Osteocyte (in vitro differentiated cells): ENCODE data around the gene ABCB4. TPM values are rescaled to one million over a fixed set of nuclear protein-coding genes. Genes with fewer than 3 reads are reported as not detected.
"Not testable (repeated sequence)": the region's sequence is repeated elsewhere in the genome, so short reads cannot be mapped to it uniquely, and the experiment has no call there.

Experiments used
- DNase-seq: peaks from one replicate; pipeline ENCODE4 v3.0.0; 2021; ENCODE audit warnings: mixed read lengths; ENCODE audit not compliant: unreplicated experiment; ENCODE audit errors: extremely low spot score
- H3K27ac Mint-ChIP-seq: one replicate; pipeline ENCODE4 v1.8.0; 2021; ENCODE audit warnings: mild to moderate bottlenecking, mixed read lengths; ENCODE audit not compliant: unreplicated experiment
- H3K27me3 Mint-ChIP-seq: one replicate; pipeline ENCODE4 v1.8.0; 2021; ENCODE audit warnings: mixed read lengths; ENCODE audit not compliant: unreplicated experiment
- H3K36me3 Mint-ChIP-seq: one replicate; pipeline ENCODE4 v1.8.0; 2021; ENCODE audit warnings: mixed read lengths; ENCODE audit not compliant: unreplicated experiment
- H3K4me1 Mint-ChIP-seq: one replicate; pipeline ENCODE4 v1.8.0; 2021; ENCODE audit warnings: mixed read lengths; ENCODE audit not compliant: unreplicated experiment
- H3K4me3 Mint-ChIP-seq: one replicate; pipeline ENCODE4 v1.8.0; 2021; ENCODE audit warnings: mild to moderate bottlenecking, moderate library complexity, mixed read lengths; ENCODE audit not compliant: unreplicated experiment
- H3K9me3 Mint-ChIP-seq: one replicate; pipeline ENCODE4 v1.8.0; 2021; ENCODE audit warnings: mixed read lengths; ENCODE audit not compliant: unreplicated experiment
- total RNA-seq: library from RNA; stranded (reverse); gene quantifications from 2 replicates; pipeline ENCODE4 v1.2.1, GENCODE V29; 2021
- TF ChIP-seq, protein P1 (sequence below): fragments of 200-600 bp; sonication (generic); IDR thresholded peaks from 2 replicates; pipeline ENCODE4 v1.5.0; 2021; ENCODE audit warnings: antibody characterized with exemption, mild to moderate bottlenecking, moderate library complexity

Gene ABCB4
- total RNA-seq, 1 donor from 2014 or later, result not detected

DNA sequence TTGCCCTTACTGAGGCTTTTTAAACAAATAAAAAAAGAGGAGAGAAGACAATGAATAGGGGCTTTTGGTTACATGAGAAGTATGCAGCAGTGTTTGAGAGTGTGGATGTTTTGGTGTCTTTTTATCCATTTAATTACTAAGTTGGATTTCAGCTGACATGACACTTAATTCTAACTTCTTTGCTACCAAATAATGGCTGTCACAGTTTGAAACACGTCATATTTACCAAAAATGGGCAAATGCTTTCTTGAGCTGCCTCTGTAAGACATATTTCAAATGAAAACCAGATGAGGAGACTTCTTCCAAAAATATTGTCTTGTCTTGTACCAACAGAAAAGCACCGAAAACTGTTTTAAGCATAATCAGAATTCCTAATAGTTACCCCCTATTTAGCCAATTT is 4.0 kb downstream of the ABCB4 start:
- Mint-ChIP-seq H3K4me3 (no peak overlapping the region), H3K27ac (no peak overlapping the region), H3K9me3 (no peaks in the 10 kb centered on the region), H3K27me3 (peaks cover 40% of the 10 kb centered on the region), H3K4me1 (peaks cover 8% of the 10 kb centered on the region), H3K36me3 (no peaks in the 10 kb centered on the region)
- no peak for DNase-seq
- TF ChIP-seq, protein P1, sequence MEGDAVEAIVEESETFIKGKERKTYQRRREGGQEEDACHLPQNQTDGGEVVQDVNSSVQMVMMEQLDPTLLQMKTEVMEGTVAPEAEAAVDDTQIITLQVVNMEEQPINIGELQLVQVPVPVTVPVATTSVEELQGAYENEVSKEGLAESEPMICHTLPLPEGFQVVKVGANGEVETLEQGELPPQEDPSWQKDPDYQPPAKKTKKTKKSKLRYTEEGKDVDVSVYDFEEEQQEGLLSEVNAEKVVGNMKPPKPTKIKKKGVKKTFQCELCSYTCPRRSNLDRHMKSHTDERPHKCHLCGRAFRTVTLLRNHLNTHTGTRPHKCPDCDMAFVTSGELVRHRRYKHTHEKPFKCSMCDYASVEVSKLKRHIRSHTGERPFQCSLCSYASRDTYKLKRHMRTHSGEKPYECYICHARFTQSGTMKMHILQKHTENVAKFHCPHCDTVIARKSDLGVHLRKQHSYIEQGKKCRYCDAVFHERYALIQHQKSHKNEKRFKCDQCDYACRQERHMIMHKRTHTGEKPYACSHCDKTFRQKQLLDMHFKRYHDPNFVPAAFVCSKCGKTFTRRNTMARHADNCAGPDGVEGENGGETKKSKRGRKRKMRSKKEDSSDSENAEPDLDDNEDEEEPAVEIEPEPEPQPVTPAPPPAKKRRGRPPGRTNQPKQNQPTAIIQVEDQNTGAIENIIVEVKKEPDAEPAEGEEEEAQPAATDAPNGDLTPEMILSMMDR, result no peak

DNA sequence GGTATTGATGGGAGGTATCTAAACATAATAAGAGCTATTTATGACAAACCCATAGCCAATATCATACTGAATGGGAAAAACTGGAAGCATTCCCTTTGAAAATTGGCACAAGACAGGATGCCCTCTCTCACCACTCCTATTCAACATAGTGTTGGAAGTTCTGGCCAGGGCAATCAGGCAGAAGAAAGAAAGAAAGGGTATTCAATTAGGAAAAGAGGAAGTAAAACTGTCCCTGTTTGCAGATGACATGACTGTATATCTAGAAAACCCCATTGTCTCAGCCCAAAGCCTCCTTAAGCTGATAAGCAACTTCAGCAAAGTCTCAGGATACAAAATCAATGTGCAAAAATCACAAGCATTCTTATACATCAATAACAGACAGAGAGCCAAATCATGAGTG is 6.3 kb downstream of the ABCB4 start:
- H3K4me1 Mint-ChIP-seq, H3K27ac Mint-ChIP-seq, H3K9me3 Mint-ChIP-seq, DNase-seq, H3K36me3 Mint-ChIP-seq, H3K4me3 Mint-ChIP-seq: not testable (repeated sequence)
- H3K27me3 Mint-ChIP-seq, result peaks cover 24% of the 10 kb centered on the region

DNA sequence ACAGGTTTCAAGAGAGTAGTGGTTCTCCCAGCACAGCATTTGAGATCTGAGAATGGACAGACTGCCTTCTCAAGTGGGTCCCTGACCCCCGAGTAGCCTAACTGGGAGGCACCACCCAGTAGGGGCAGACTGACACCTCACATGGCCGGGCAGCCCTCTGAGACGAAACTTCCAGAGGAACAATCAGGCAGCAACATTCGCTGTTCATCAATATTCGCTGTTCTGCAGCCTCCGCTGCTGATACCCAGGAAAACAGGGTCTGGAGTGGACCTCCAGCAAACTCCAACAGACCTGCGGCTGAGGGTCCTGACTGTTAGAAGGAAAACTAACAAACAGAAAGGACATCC is 10.0 kb downstream of the ABCB4 start:
- H3K4me1 Mint-ChIP-seq, H3K9me3 Mint-ChIP-seq, H3K36me3 Mint-ChIP-seq, DNase-seq, H3K4me3 Mint-ChIP-seq, H3K27me3 Mint-ChIP-seq, H3K27ac Mint-ChIP-seq: not testable (repeated sequence)

DNA sequence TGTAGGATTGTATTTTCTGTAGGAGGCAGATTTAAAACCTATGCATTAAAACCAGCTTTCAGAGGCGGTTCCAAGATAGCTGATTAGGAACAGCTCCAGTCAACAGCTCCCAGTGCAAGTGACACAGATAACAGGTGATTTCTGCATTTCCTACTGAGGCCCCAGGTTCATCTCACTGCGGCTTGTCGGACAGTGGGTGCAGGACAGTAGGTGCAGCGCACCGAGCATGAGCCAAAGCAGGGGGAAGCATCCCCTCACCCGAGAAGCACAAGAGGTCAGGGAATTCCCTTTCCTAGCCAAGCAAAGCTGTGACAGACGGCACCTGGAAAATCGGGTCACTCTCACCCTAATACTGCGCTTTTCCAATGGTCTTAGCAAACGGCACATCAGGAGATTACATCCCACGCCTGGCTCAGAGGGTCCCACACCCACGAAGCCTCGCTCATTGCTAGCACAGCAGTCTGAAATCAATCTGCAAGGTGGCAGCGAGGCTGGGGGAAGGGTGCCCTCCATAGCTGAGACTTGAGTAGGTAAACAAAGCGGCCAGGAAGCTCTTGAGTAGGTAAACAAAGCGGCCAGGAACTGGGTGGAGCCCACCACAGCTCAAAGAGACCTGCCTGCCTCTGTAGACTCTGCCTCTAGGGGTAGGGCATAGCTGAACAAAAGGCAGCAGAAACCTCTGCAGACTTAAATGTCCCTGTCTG is 10.5 kb downstream of the ABCB4 start:
- H3K27me3 Mint-ChIP-seq, H3K27ac Mint-ChIP-seq, H3K4me1 Mint-ChIP-seq, H3K4me3 Mint-ChIP-seq, H3K36me3 Mint-ChIP-seq, H3K9me3 Mint-ChIP-seq, DNase-seq: not testable (repeated sequence)

DNA sequence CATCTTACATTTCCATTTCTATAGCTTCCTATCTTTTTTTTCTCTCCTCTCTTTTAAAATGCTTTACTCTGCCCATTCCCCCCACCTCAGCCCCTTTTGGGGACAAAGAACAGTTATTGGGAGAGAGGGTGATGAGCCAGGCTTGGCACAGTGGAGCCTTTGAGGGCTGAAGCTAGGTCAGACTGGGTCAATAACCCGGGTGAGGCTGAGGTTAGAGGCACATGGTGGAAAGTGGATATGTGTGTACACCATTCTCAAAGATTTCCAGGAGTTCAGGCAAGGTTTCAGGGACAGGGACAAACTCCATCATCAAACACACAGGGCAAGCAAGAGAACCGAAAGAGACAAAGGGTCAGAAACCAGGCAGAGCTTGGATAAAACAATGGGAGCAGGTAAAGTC is 11.5 kb downstream of the ABCB4 start:
- no peak for DNase-seq
- Mint-ChIP-seq H3K4me3 (no peak overlapping the region), H3K27me3 (peaks cover 10% of the 10 kb centered on the region), H3K9me3 (no peaks in the 10 kb centered on the region), H3K4me1 (no peaks in the 10 kb centered on the region), H3K36me3 (no peaks in the 10 kb centered on the region), H3K27ac (no peak overlapping the region)
- TF ChIP-seq, protein P1, result no peak

DNA sequence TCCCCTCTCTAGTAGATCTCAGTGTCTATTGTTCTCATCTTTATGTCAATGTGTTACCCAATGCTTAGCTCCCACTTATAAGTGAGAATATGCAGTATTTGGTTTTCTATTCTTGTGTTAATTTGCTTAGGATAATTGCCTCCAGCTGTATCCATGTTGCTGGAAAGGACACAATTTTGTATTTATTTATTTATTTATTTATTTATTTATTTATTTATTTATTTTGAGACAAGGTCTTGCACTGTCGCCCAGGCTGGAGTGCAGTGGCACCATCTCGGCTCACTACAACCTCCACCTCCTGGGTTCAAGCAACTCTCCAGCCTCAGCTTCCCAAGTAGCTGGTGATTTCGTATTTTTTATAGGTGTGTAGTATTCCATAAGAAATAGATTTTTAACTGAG is 15.0 kb downstream of the ABCB4 start:
- H3K4me3 Mint-ChIP-seq, DNase-seq, H3K36me3 Mint-ChIP-seq, H3K27me3 Mint-ChIP-seq, H3K9me3 Mint-ChIP-seq, H3K4me1 Mint-ChIP-seq, H3K27ac Mint-ChIP-seq: not testable (repeated sequence)

DNA sequence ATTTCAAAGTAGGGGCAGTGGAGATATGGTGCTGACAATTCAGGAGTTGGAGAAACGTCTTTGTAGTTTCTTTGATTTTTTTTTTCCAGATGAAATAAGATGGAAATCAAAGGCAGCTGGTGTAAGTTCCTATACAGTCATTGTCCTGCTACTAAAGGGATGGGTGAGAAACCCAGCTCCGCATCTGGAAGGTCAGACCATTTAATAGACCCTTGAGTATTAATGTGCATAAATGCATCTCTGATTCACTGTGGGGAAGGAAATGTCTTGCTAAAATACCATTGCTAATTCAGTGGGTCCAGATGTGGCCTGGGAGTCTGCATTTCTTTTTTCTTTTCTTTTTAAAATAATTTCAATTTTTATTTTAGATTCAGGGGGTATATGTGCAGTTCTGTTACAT is 15.5 kb downstream of the ABCB4 start:
- Mint-ChIP-seq H3K4me3 (no peak overlapping the region), H3K4me1 (no peaks in the 10 kb centered on the region), H3K27ac (no peak overlapping the region), H3K36me3 (no peaks in the 10 kb centered on the region), H3K9me3 (no peaks in the 10 kb centered on the region), H3K27me3 (peaks cover 5% of the 10 kb centered on the region)
- TF ChIP-seq, protein P1, result no peak
- no peak for DNase-seq
